ENCODE measurements around the gene OR13A1. TPM values are rescaled to one million over a fixed set of nuclear protein-coding genes. Genes with fewer than 3 reads are reported as not detected.

Gene OR13A1
- total and polyA plus RNA-seq, 2 donors (not counting 1 experiment from before 2014, with no cell fraction given), result 2.3 to 5.8 TPM

DNA sequence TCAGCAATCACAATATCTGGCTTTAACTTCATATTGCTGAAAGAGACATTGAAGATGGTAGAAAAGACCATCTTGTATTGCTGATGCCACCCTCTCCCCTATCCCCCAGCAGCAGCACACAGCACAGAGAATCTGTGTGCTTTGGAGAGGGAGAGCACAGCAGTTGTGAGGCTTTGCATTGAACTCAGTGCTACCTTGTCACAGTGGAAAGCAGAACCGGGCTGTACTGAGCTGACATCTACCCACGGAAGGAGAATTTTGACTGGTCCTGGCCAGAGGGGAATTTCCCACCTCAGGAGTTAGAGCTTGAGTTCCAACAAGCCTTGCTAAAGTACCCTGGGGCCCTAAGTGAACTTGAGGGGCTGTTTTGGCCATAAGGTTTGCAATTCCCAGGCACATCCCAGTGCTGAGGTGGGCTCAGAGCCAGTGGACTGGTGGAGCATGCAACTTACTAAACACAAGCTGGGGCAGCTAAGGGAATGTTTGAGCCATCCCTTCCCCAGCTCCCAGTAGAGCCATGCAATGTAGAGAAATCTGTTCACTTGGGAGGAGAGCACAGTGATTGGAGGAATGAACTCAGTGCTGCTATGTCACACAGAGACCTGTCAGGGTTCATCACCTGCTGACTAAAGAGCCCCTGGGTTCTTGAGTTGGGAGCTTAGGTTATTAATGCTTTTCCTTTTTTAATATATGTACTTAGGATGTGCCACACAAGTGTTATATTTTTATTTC, 62.1 kb downstream of the OR13A1 start:
- ChIA-PET CTCF (interaction anchor here (0.9 to 3.1 kb wide), 3 partner anchors 18 to 419 kb away, joined by 3 to 12 read pairs (median 5); partner anchors contain the start of gene ZFAND4), POLR2A (no interaction called here)
- Histone ChIP-seq H3K4me2 (replicated peaks; ENCODE audit: low read depth, low read length, poor library complexity, severe bottlenecking) (no peak overlapping the region), H3K4me3 (ENCODE audit: control extremely low read depth in 1 of 5, extremely low read depth in 1 of 5, insufficient read depth in 1 of 5, low read depth in 2 of 5, low read length in 4 of 5) (no peak overlapping the region), H3K27ac (ENCODE audit: low read length in 2 of 2) (no peak overlapping the region), H4K20me1 (ENCODE audit: control insufficient read depth, insufficient read depth, low read length, poor library complexity, severe bottlenecking) (no peaks in the 10 kb centered on the region), H3K9me3 (ENCODE audit: control extremely low read depth in 1 of 3, control insufficient read depth in 2 of 3, insufficient read depth in 1 of 3, low read length in 2 of 3) (no peaks in the 10 kb centered on the region), H3K79me2 (ENCODE audit: control insufficient read depth, insufficient read depth, low read length) (no peaks in the 10 kb centered on the region), H3K27me3 (replicated peaks in 1 of 4; ENCODE audit: control extremely low read depth in 1 of 4, control insufficient read depth in 3 of 4, insufficient read depth in 4 of 4, low read length in 3 of 4) (no peaks in the 10 kb centered on the region), H3K9ac (ENCODE audit: low read length) (no peak overlapping the region), H3K4me1 (ENCODE audit: control insufficient read depth in 2 of 2, insufficient read depth in 2 of 2, low read length in 2 of 2) (peaks cover 15 to 18% of the 10 kb centered on the region in 2 donors), H3K36me3 (replicated peaks in 1 of 2; ENCODE audit: control extremely low read depth in 1 of 2, control insufficient read depth in 1 of 2, extremely low read depth in 1 of 2, insufficient read depth in 2 of 2, low read length in 1 of 2) (no peaks in the 10 kb centered on the region), H2AFZ (ENCODE audit: insufficient read depth, low read depth, low read length, poor library complexity, severe bottlenecking) (peak overlapping the region; percentile 60)
- peak; percentile 34 for DNase-seq
- H3K4me3 Mint-ChIP-seq, result no peak overlapping the region
- peak; percentile 40 for ATAC-seq (ENCODE audit: low read depth)
- WGBS (ENCODE audit: insufficient coverage), result no CpG with 5 or more reads among the region's 2 CpGs
- H3K9me3 Mint-ChIP-seq (ENCODE audit: insufficient read depth), result no peaks in the 10 kb centered on the region
- TF ChIP-seq, protein P1, sequence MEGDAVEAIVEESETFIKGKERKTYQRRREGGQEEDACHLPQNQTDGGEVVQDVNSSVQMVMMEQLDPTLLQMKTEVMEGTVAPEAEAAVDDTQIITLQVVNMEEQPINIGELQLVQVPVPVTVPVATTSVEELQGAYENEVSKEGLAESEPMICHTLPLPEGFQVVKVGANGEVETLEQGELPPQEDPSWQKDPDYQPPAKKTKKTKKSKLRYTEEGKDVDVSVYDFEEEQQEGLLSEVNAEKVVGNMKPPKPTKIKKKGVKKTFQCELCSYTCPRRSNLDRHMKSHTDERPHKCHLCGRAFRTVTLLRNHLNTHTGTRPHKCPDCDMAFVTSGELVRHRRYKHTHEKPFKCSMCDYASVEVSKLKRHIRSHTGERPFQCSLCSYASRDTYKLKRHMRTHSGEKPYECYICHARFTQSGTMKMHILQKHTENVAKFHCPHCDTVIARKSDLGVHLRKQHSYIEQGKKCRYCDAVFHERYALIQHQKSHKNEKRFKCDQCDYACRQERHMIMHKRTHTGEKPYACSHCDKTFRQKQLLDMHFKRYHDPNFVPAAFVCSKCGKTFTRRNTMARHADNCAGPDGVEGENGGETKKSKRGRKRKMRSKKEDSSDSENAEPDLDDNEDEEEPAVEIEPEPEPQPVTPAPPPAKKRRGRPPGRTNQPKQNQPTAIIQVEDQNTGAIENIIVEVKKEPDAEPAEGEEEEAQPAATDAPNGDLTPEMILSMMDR (IDR thresholded peaks at IDR 0.05), result no peak
- no peak for TF ChIP-seq EZH2 (IDR thresholded peaks at IDR 0.05; ENCODE audit: borderline replicate concordance, insufficient read depth, low read depth, low read length, poor library complexity, severe bottlenecking)
- H3K4me1 Mint-ChIP-seq, result peaks cover 26% of the 10 kb centered on the region
- intact Hi-C loops (cut with micrococcal nuclease), result loop anchor here (5.0 kb wide), 2 partner anchors 169 to 339 kb away; no protein-coding TSS in a partner anchor
- peaks cover 7% of the 10 kb centered on the region for H3K27me3 Mint-ChIP-seq
- H3K27ac Mint-ChIP-seq, result peak overlapping the region; percentile 47

Other genes with a start within 250 kb of the OR13A1 start
- 351 and 354 TPM in 2 replicates for gene ALOX5, start 58.6 kb upstream of the OR13A1 start, total RNA-seq
- 888 and 1,166 TPM in 2 replicates for gene ALOX5, start 58.6 kb upstream of the OR13A1 start, polyA plus RNA-seq

All from B cell (primary cell).